HG02885 (cell line): Measurements from ENCODE around the gene GCKR.
"Not testable (repeated sequence)": the region's sequence is repeated elsewhere in the genome, so short reads cannot be mapped to it uniquely, and the experiment has no call there.

Experiments
- ATAC-seq: cut with Tn5 transposase; IDR thresholded peaks from one replicate; pipeline ENCODE4 v1.9.1; 2021; ENCODE audit warnings: mild to moderate bottlenecking; ENCODE audit not compliant: unreplicated experiment, poor library complexity

GCKR gene

DNA sequence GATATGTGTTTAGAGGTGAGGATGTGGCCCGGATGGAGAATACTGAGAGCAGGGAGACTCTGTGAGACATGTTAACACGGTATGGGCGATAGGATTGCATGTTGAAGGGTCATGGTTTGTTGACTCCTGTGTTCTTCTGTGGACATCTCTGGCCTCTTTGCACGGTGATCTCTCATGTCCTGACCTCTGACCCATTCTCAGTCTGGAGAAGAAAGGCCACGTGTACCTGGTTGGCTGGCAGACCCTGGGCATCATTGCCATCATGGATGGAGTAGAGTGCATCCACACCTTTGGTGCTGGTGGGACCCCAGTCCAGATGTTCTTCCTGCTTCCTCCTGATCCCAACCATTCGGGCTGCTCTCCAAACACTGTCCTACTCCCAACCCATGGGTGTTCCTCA, 9.9 kb downstream of the GCKR start:
- ATAC-seq = no peak

DNA sequence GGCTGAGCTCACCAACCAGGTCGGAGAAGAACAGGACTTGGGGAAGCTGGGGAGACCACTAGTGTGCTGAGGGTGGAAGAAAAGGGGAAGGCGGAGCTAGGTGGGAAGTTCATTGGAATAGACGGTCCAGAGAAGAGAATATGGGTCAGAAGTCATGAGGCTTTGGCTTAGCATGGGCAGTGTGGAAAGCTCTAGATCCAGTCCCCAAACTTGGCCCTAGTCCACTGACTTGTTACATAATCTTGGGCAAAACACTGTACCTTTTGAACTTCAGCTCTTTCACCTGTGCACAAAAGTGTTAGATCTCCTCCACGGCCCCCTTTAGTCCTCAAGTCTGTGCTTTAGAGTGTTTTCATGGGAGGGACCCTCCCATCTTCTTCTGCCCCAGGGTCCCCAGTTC, 10.7 kb downstream of the GCKR start:
- no peak for ATAC-seq

GRCh38 chr2:27509326-27509725, 12.7 kb downstream of the GCKR start:
- ATAC-seq = no peak

DNA sequence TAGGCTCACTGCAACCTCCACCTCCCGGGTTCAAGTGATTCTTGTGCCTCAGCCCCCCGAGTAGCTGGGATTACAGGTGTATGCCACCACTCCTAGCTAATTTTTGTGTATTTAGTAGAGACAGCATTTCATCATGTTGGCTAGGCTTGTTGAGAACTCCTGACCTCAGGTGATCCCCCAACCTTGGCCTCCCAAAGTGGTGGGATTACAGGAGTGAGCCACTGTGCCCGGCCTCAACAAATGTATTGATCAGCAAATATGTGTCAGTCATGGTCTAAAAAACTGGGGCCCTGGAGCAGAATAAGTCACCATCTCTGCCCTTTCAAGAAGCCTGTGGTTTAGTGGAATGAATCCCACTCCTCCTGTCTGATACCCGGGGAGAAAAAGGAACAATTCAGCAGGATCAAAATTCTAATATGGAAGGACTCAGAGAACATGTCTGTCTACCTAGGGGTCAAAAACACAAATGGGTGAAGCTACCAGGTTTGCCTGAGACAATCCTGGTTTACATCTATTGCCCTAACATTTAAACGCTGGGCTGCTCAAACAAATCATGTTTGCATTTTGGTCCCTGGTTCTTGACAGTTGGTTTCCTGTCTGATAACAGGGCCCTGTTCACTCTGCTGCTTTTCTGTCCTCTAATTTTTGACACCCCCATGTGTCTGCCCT, 21.6 kb downstream of the GCKR start:
- no peak for ATAC-seq

DNA sequence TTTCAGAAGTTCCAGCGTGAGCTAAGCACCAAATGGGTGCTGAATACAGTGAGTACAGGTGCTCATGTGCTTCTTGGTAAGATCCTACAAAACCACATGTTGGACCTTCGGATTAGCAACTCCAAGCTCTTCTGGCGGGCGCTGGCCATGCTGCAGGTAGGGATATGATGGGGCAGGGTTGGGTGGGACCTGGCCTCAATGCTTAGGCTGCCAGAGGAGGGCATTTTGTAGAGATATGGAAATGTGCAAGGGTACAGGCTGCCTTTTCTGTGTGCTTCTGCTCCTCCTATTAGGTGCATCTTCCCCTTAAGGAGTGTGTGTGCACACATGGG, 22.1 kb downstream of the GCKR start:
- no peak for ATAC-seq

GRCh38 chr2:27520316-27520715, 23.7 kb downstream of the GCKR start:
- ATAC-seq = no peak

DNA sequence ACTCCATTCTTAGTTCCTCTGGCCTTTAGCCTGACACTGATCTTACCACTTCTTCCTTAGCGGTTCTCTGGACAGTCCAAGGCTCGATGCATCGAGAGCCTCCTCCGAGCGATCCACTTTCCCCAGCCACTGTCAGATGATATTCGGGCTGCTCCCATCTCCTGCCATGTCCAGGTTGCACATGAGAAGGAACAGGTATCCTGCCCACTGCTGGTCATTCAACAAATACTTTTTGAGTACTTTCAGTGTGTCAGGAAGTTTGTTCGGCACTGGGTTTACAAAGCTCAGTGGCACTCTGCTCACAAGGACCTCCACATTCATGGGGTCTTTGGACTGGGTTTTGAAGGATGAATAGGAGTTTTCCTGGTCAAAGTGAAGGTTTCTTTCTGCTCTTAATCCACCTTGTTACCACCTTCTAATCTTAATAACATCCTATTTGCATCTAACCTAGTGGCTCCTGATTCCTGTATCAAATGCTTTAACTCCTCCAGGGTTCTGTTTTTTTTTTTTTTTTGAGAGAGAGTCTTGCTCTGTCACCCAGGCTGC, 25.8 kb downstream of the GCKR start:
- no peak for ATAC-seq

DNA sequence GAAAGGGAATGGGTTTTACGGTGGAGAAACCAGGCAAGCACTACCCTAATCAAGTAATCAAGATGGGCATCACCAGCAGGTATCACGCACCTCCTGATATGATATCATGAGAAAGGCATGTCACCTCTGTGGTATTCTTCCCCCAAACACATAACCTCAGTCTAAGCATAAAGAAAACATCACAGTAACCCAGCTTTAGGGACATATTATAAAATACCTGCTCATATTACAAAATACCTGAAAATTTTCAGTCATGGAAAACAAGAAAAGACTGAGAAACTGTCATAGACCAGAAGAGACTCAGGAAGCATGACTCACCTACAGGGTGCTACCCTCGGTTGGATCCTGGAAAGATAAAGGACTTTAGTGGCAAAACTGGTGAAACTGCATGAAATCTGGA, 30.5 kb downstream of the GCKR start:
- ATAC-seq = no peak

DNA sequence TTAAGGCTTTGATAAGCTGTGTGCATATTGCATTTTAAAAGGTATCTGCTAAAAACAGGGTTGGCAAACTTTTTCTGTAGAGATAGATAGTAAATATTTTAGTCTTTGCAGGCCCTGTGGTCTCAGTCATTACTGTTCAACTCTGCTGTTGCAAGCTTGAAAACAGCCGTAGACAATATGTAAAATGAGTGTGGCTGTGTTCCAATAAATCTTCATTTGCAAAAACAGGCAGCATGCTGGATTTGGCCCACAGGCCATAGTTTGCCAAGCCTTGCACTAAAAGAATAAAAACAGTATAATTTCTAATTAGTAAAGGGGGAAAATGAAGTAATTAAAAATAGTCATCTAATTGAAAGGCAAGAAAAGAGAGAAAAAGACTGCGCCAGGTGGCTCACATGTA, 35.3 kb downstream of the GCKR start:
- no peak for ATAC-seq

DNA sequence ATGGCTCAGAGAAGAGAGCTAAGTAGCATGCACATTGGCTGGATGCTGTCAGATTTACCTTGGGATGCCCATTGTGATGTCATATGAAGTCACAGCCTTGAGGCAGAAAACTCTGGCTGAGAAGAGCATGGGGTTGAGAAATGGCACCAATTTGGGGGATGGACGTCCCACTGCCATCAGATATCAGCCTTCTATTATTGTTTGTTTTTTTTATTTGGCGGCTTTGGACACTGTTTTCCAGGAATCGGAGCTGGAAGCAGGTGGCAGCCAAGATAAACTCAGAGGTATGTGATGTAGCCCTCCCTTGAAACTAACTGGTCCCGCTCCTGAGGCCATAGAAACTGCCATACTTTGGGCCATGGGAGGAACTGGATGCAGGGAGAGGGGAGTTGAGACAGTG, 40.6 kb downstream of the GCKR start:
- no peak for ATAC-seq

GRCh38 chr2:27538839-27539450, 42.3 kb downstream of the GCKR start:
- ATAC-seq = not testable (repeated sequence)

DNA sequence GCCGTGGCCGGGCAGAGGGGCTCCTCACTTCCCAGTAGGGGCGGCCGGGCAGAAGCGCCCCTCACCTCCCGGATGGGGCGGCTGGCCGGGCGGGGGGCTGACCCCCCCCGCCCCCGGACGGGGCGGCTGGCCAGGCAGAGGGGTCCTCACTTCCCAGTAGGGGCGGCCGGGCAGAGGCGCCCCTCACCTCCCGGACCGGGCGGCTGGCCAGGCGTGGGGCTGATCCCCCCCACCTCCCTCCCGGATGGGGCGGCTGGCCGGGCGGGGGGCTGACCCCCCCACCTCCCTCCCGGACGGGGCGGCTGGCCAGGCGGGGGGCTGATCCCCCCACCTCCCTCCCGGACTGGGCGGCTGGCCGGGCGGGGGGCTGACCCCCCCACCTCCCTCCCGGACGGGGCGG, 43.0 kb downstream of the GCKR start:
- ATAC-seq = not testable (repeated sequence)

DNA sequence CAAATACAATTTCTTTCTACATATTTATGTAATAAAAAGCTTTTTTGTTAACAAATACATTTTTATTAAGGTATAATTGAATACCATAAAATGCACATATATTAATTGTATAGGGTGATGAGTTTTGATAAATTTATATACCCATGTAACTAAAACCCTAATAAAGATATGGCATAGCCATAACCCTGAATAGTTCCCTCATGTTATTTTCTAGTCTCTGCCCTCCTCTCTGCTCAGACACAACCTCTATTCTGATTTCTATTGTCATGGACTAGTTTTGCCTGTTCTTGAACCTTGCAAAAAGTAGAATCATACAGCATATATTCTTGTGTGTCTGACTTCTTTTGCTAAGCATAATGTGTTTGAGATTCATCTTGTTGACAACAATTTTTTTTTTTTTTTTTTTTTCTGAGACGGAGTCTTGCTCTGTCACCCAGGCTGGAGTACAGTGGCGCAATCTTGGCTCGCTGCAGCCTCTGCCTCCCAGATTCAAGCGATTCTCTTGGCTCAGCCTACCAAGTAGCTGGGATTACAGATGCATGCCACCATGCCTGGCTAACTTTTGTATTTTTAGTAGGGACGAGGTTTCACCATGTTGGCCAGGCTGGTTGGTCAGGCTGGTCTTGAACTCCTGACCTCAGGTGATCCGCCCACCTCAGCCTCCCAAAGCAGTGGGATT, 47.6 kb downstream of the GCKR start:
- ATAC-seq = no peak

DNA sequence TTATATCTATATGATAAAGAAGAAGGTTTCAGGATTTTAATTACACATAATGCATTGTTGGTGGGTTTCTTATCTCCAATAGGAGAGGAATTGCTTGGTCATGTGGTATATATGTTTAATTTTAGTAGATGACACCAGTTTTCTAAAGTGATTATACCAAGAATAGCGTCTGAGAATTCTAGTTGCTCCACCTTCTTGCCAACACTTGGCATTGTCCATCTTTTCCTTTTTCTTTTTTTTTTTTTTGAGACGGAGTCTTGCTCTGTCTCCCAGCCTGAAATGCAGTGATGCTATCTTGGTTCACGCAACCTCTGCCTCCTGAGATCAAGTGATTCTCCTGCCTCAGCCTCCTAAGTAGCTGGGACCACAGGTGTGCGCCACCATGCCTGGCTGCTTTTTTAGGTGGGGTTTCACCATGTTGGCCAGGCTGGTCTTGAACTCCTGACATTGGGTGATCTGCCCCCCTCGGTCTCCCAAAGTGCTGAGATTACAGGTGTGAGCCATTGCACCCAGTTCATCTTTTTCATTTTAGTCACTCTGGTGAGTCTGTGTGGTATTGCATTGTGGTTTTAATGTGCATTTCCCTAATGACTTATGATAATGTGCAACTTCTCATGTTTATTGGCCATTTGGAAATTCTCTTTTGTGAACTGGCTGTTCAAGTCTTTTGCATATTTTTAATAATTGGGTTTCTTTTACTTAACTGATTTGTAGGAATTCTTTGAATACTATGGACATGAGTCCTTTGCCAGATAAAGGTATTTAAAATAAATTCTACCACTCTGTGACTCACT, 48.9 kb downstream of the GCKR start:
- ATAC-seq = no peak

GRCh38 chr2:27549303-27549702, 52.7 kb downstream of the GCKR start:
- ATAC-seq = no peak

DNA sequence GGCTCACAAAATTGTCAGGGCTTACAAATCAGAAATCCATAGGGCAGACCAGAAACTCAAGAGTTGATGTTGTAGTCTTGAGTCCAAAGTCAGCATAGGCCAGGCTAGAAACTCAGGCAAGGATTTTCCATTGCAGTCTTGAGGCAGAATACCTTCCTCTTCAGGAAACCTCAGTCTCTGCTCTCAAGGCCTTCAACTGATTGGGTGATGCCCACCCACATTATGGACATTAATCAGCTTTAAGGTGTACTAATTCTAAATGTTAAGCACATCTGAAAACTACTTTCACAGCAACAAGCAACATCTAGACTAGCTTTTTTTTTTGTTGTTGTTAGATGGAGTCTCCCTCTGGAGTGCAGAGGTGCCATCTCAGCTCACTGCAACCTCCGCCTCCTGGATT, 54.9 kb downstream of the GCKR start:
- ATAC-seq = no peak

GRCh38 chr2:27552941-27553340, 56.3 kb downstream of the GCKR start:
- no peak for ATAC-seq

DNA sequence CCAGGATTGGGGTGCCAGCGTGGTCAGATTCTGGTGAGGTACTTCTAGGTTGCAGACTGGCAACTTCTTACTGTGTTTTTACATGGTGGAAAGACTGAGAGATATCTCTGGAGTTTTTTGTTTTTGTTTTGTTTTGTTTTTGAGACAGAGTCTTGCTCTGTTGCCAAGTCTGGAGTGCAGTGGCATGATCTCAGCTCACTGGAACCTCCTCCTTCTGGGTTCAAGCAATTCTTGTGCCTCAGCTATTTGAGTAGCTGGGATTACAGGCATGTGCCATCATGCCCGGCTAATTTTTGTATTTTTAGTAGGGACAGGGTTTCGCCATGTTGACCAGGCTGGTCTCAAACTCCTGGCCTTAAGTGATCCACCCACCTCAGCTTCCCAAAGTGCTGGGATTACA, 57.8 kb downstream of the GCKR start:
- ATAC-seq = not testable (repeated sequence)

DNA sequence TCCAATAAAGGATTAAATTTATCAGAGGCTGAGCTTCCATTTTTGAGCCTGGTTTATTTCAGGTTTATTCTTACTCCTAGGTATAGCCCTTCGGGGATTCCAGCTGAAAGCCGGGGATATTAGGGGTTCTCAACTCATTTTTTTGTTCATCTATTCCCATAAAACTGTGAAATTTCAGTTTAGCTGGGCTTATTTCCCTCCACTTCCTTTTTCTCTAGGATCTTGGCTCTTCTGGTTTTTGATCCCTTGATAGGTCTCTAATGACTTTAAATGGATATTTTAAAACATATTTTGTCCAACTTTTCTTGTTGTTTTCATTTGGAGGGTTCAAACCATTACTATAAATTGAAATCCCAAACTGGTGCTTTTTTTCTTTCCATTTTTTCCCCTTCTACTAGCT, 62.6 kb downstream of the GCKR start:
- no peak for ATAC-seq

DNA sequence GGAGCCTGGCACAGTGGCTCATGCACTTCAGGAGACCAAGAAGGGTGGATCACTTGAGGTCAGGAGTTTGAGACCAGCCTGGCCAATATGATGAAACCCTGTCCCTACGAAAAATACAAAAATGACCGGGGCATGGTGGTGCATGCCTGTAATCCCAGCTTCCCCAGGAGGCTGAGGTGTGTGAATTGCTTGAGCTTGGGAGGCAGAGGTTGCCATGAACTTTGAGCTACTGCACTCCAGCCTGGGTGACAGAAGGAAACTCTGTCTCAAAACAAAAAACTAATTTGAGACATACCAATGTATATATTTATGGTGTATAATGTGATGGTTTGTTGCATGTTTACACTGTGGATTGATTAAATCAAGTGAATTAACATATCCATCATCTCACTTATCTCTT, 64.4 kb downstream of the GCKR start:
- no peak for ATAC-seq

DNA sequence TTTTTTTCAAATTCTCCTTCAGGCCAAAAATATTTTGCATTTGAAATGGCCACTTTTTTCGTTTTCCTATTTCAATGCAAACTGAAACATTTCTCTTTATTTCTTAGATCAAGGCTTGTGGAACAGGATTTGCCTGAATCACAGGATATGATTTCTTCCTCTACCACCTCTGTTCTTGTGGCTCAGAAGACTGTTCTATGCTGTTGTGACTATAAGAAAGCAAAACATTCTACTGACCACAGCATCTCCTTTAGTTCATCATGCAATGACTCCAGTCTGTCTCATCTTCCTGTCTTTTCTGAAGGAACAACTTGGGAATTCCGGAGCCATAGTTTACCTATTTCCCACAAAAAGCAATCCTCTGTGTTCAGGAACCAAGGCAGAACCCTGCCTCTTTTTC, 70.0 kb downstream of the GCKR start:
- ATAC-seq = no peak
